Gastroesophageal sphincter (tissue), 4 donors: ENCODE results near the gene RAPGEF1. TPM values are rescaled to one million over a fixed set of nuclear protein-coding genes. Genes with fewer than 3 reads are reported as not detected.
A peak's percentile ranks its signal among the peaks of the same experiment; 100 is the strongest.

ENCODE experiments used
- ATAC-seq: fragments of 150-250 bp; one replicate; pipeline ENCODE4 v1.9.1; 2016; ENCODE audit warnings: mild to moderate bottlenecking, moderate library complexity
- H3K27ac ChIP-seq, 4 donors: fragments of 200-600 bp; sonication (generic) in 3 of 4; 1 replicate in 3 of 4; 2 replicates in 1 of 4; pipeline ENCODE4 v1.5.1; 2016 to 2019
- H3K27me3 ChIP-seq: fragments of 200-600 bp; sonication (generic); one replicate; pipeline ENCODE4 v1.5.1; 2019
- H3K36me3 ChIP-seq, 2 donors: fragments of 200-600 bp; sonication (generic); one replicate each; pipeline ENCODE4 v1.5.1; 2019; ENCODE audit warnings: control low read depth in 1 of 2
- H3K4me1 ChIP-seq, 3 donors: fragments of 200-600 bp; sonication (generic); 1 replicate in 2 of 3; 2 replicates in 1 of 3; pipeline ENCODE4 v1.5.1; 2016 to 2019; ENCODE audit warnings: control low read depth in 2 of 3
- H3K4me3 ChIP-seq, 2 donors: fragments of 200-600 bp; sonication (generic); one replicate each; pipeline ENCODE4 v1.5.1; 2019; ENCODE audit warnings: mild to moderate bottlenecking in 1 of 2, moderate library complexity in 1 of 2
- H3K9me3 ChIP-seq, 3 donors: fragments of 200-600 bp; sonication (generic); one replicate each; pipeline ENCODE4 v1.5.1; 2017 to 2019; ENCODE audit warnings: control low read depth in 2 of 3
- EP300 ChIP-seq: sonication (generic); formaldehyde crosslinking; IDR thresholded peaks from one replicate; pipeline ENCODE4 v1.6.1; 2017; ENCODE audit warnings: antibody characterized with exemption, mild to moderate bottlenecking
- POLR2A ChIP-seq, 2 donors: fragments of 450-650 bp; IDR thresholded peaks; one replicate each; pipeline ENCODE4 v1.6.1; 2017; ENCODE audit warnings: antibody characterized with exemption in 2 of 2, mild to moderate bottlenecking in 2 of 2, moderate library complexity in 1 of 2
- POLR2AphosphoS5 ChIP-seq: sonication (generic); formaldehyde crosslinking; IDR thresholded peaks from one replicate; pipeline ENCODE4 v1.6.1; 2017; ENCODE audit warnings: antibody characterized with exemption
- WGBS, 2 donors: methylation state at CpG; one replicate each; pipeline ENCODE4 v1.1.5; 2018; ENCODE audit warnings: low coverage in 1 of 2; 5-methylcytosine and 5-hydroxymethylcytosine counted together
- total RNA-seq, 4 donors: library from RNA; depleted of rRNA; stranded (reverse); fragments of >200 nt; gene quantifications; one replicate each; pipeline ENCODE4 v1.1.0, GENCODE V29; 2016
- TF ChIP-seq, protein P1 (sequence below), 4 experiments: fragments of 200-600 bp in 2 of 4; fragments of 450-650 bp in 2 of 4; sonication (generic) in 1 of 4; IDR thresholded peaks; one replicate each; pipeline ENCODE4 v1.5.1; 2017 to 2019; ENCODE audit warnings: antibody characterized with exemption in 4 of 4, mild to moderate bottlenecking in 2 of 4, moderate library complexity in 2 of 4

Gene RAPGEF1
- total RNA-seq, 4 donors from 2014 or later, result 47.5 to 162 (median 77.6) TPM

DNA sequence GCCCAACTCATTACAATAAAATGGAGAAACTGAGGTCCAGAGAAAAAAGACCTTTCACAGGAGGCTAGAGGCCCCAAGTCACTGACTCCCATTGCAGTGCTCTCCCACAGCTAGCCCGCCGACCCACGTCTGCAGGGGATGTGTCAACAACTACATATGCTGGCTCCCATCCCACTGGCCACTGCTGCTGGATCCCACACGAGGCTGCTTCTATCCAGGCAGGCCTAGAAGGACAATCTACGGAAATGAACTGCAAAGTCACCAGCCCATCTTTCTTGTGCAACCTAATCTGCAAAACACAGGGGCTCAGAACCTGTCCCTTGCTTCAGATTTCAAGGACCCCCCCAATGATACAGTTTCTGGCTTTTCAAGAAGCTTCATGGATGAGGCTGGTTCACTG, 24.0 kb downstream of the RAPGEF1 start:
- TF ChIP-seq POLR2A (IDR thresholded peaks at IDR 0.05) (no peak), POLR2AphosphoS5 (no peak), EP300 (no peak)
- TF ChIP-seq, protein P1, sequence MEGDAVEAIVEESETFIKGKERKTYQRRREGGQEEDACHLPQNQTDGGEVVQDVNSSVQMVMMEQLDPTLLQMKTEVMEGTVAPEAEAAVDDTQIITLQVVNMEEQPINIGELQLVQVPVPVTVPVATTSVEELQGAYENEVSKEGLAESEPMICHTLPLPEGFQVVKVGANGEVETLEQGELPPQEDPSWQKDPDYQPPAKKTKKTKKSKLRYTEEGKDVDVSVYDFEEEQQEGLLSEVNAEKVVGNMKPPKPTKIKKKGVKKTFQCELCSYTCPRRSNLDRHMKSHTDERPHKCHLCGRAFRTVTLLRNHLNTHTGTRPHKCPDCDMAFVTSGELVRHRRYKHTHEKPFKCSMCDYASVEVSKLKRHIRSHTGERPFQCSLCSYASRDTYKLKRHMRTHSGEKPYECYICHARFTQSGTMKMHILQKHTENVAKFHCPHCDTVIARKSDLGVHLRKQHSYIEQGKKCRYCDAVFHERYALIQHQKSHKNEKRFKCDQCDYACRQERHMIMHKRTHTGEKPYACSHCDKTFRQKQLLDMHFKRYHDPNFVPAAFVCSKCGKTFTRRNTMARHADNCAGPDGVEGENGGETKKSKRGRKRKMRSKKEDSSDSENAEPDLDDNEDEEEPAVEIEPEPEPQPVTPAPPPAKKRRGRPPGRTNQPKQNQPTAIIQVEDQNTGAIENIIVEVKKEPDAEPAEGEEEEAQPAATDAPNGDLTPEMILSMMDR (IDR thresholded peaks at IDR 0.05), result no peak
- no peaks in the 10 kb centered on the region for H3K9me3 ChIP-seq
- 27 to 60% methylated on average over 1 to 4 of the region's 5 CpGs for WGBS, 2 donors
- H3K4me1 ChIP-seq, result peaks cover 9 to 91% (median 24%) of the 10 kb centered on the region in 3 donors
- ATAC-seq, result no peak
- H3K27ac ChIP-seq, result peak overlapping the region in 3 of 4 donors; percentile 60 to 85 (median 84)
- no peaks in the 10 kb centered on the region for H3K36me3 ChIP-seq
- H3K27me3 ChIP-seq, result no peaks in the 10 kb centered on the region
- no peak overlapping the region for H3K4me3 ChIP-seq

- Histone ChIP-seq H3K36me3 (no peaks in the 10 kb centered on the region), H3K27me3 (no peaks in the 10 kb centered on the region), H3K4me3 (no peak overlapping the region), H3K27ac (peak overlapping the region; percentile 69 to 92 (median 84)), H3K9me3 (no peaks in the 10 kb centered on the region), H3K4me1 (peaks cover 9 to 96% (median 27%) of the 10 kb centered on the region in 3 donors)
- no peak for ATAC-seq
- WGBS, 2 donors, result 89% methylated on average over 5 of the region's 9 CpGs; no CpG with 5 or more reads in 1 of the 2 donors
- TF ChIP-seq POLR2AphosphoS5 (no peak), POLR2A (IDR thresholded peaks at IDR 0.05) (no peak), EP300 (no peak)
- TF ChIP-seq, protein P1 (IDR thresholded peaks at IDR 0.05), result no peak
Observed at GRCh38 chr9:131714821-131715220, 25.1 kb downstream of the RAPGEF1 start.

DNA sequence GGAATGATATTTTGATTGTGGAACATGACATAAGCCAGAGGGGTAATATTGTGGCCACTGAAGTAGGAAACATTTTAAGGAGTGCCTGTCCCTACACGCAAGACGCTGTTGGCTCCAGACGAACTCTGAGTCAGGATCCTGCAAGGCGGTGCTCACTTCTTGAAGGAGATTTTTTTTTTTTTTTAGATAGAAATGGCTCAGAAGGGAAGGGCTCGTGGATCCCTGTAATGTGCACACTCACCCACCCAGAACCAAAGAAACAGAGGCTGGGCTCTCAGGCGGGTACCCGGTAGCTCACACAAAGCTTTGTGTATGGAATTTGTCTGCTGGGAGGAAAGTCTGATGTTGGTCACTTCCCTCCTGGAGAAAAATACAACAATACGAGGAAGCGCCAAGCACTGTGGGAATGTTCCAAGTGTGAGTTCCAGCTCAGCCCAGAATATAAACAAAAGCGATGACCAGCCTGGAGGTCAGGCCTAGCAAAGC, 25.7 kb downstream of the RAPGEF1 start:
- TF ChIP-seq, protein P1 (IDR thresholded peaks at IDR 0.05), result no peak
- peak; percentile 57 for TF ChIP-seq POLR2AphosphoS5
- 2 to 23% methylated on average over 7 to 8 of the region's 10 CpGs for WGBS, 2 donors
- no peaks in the 10 kb centered on the region for H3K27me3 ChIP-seq
- peaks cover 9 to 96% (median 31%) of the 10 kb centered on the region in 3 donors for H3K4me1 ChIP-seq
- H3K27ac ChIP-seq, result peak overlapping the region; percentile 69 to 92 (median 84)
- H3K9me3 ChIP-seq, result no peaks in the 10 kb centered on the region
- peak; percentile 90 for ATAC-seq
- no peaks in the 10 kb centered on the region for H3K36me3 ChIP-seq
- no peak overlapping the region for H3K4me3 ChIP-seq

DNA sequence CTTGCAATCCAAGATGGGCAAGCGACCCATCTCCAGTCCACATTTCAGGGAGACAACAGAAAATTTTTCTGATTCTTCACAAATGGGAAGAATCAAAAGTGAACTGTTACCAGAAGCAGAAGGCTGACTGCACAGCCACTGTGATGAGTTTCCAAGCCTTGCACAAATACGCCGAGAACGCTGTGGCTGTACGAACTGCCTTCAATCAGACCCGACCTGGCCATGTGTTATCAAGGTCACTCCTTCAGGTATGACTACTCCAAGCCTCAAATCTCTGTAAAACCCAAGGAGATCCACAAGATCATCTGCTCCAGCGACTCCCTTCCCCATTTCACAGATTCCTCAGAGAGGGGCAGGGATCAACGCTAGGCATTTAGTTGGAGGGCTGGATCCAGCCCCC, 26.9 kb downstream of the RAPGEF1 start:
- 87 to 100% methylated on average over 7 to 8 of the region's 8 CpGs for WGBS, 2 donors
- H3K9me3 ChIP-seq, result no peaks in the 10 kb centered on the region

More for the DNA sequence above, 26.9 kb downstream of the RAPGEF1 start:
- Histone ChIP-seq H3K27ac (peak overlapping the region; percentile 69 to 92 (median 84)), H3K27me3 (no peaks in the 10 kb centered on the region), H3K36me3 (no peaks in the 10 kb centered on the region), H3K4me1 (peaks cover 9 to 96% (median 39%) of the 10 kb centered on the region in 3 donors), H3K4me3 (no peak overlapping the region)
- TF ChIP-seq EP300 (no peak), POLR2A (IDR thresholded peaks at IDR 0.05) (no peak), POLR2AphosphoS5 (no peak)
- TF ChIP-seq, protein P1 (IDR thresholded peaks at IDR 0.05), result no peak
- ATAC-seq, result no peak
